Left renal pelvis (tissue), 4 donors: ENCODE measurements around the gene TNIK. TPM values are rescaled to one million over a fixed set of nuclear protein-coding genes. Genes with fewer than 3 reads are reported as not detected.

Source experiments
- DNase-seq, 4 donors: peaks; one replicate each; pipeline ENCODE4 v3.0.0-alpha.2; 2013; ENCODE audit warnings: low read depth in 4 of 4, low spot score in 3 of 4
- polyA plus RNA-seq, 4 donors: library from polyadenylated mRNA; unstranded; fragments of 120-200 nt; gene quantifications; one replicate each; pipeline ENCODE4 v1.2.1, GENCODE V29; 2013; ENCODE audit not compliant: insufficient read length in 4 of 4

Gene TNIK
- polyA plus RNA-seq, 4 donors = 2.3 to 19.2 (median 18.2) TPM

GRCh38 chr3:171159024-171159821 lies 301.0 kb downstream of the TNIK start:
- no peak for DNase-seq

- DNase-seq = no peak
Observed at GRCh38 chr3:171157980-171158379, 302.2 kb downstream of the TNIK start.

GRCh38 chr3:171157286-171157685 lies 302.9 kb downstream of the TNIK start:
- peak in 2 of 4 donors; percentile 8 to 22 for DNase-seq

GRCh38 chr3:171156401-171157010 lies 303.7 kb downstream of the TNIK start:
- DNase-seq = no peak

GRCh38 chr3:171155122-171155700 lies 305.0 kb downstream of the TNIK start:
- DNase-seq = no peak

GRCh38 chr3:171150945-171151344 lies 309.3 kb downstream of the TNIK start:
- no peak for DNase-seq

GRCh38 chr3:171149526-171150116 lies 310.6 kb downstream of the TNIK start:
- DNase-seq = no peak

GRCh38 chr3:171145798-171146197 lies 314.4 kb downstream of the TNIK start:
- no peak for DNase-seq

- DNase-seq = no peak
Observed at GRCh38 chr3:171142985-171143384, 317.2 kb downstream of the TNIK start.

- no peak for DNase-seq
Observed at GRCh38 chr3:171140246-171140645, 320.0 kb downstream of the TNIK start.

GRCh38 chr3:171138027-171138426 lies 322.2 kb downstream of the TNIK start:
- DNase-seq = no peak

GRCh38 chr3:171135549-171135948 lies 324.7 kb downstream of the TNIK start:
- DNase-seq = no peak

GRCh38 chr3:171133796-171134569 lies 326.2 kb downstream of the TNIK start:
- no peak for DNase-seq

GRCh38 chr3:171133337-171133736 lies 326.9 kb downstream of the TNIK start:
- DNase-seq = no peak

- no peak for DNase-seq
Observed at GRCh38 chr3:171132873-171133272, 327.3 kb downstream of the TNIK start.

- DNase-seq = no peak
Observed at GRCh38 chr3:171129827-171130226, 330.4 kb downstream of the TNIK start.

- no peak for DNase-seq
Observed at GRCh38 chr3:171127611-171128010, 332.6 kb downstream of the TNIK start.

- DNase-seq = no peak
Observed at GRCh38 chr3:171126478-171127209, 333.6 kb downstream of the TNIK start.

GRCh38 chr3:171125010-171125409 lies 335.2 kb downstream of the TNIK start:
- DNase-seq = no peak

- no peak for DNase-seq
Observed at GRCh38 chr3:171123915-171124314, 336.3 kb downstream of the TNIK start.
